Measurements from ENCODE around the gene GAS2. TPM values are rescaled to one million over a fixed set of nuclear protein-coding genes. Genes with fewer than 3 reads are reported as not detected.
"Not testable (repeated sequence)": the region's sequence is repeated elsewhere in the genome, so short reads cannot be mapped to it uniquely, and the experiment has no call there.

GAS2 gene
- total RNA-seq, 3 donors from 2014 or later: 0.96 to 22.1 (median 10.2) TPM

- Histone ChIP-seq H3K27me3 (no peaks in the 10 kb centered on the region), H3K4me1 (no peaks in the 10 kb centered on the region), H3K4me3 (no peak overlapping the region), H3K36me3 (no peaks in the 10 kb centered on the region), H3K9me3 (no peaks in the 10 kb centered on the region), H3K27ac (no peak overlapping the region)
- TF ChIP-seq CTCF (IDR thresholded peaks at IDR 0.05) (no peak), POLR2A (IDR thresholded peaks at IDR 0.05) (no peak), POLR2AphosphoS5 (IDR thresholded peaks at IDR 0.05) (no peak)
- intact Hi-C loops (cut with DNase I; ENCODE audit: low total_unique reads): no loop called here
- no peak for DNase-seq (ENCODE audit: low spot score in 2 of 2)
Observed at GRCh38 chr11:22640862-22641261, 25.5 kb upstream of the GAS2 start.

- intact Hi-C loops (cut with DNase I; ENCODE audit: low total_unique reads): no loop called here
- Histone ChIP-seq H3K9me3 (no peaks in the 10 kb centered on the region), H3K4me1 (no peaks in the 10 kb centered on the region)
Observed at GRCh38 chr11:22641559-22641958, 24.9 kb upstream of the GAS2 start.

GRCh38 chr11:22652346-22652745 lies 14.1 kb upstream of the GAS2 start:
- H3K36me3 ChIP-seq: not testable (repeated sequence)

More at GRCh38 chr11:22641559-22641958, 24.9 kb upstream of the GAS2 start:
- no peak for DNase-seq (ENCODE audit: low spot score in 2 of 2)
- Histone ChIP-seq H3K27me3 (no peaks in the 10 kb centered on the region), H3K4me3 (no peak overlapping the region), H3K36me3 (no peaks in the 10 kb centered on the region), H3K27ac (no peak overlapping the region)
- TF ChIP-seq POLR2A (IDR thresholded peaks at IDR 0.05): no peak
- TF ChIP-seq POLR2AphosphoS5 (IDR thresholded peaks at IDR 0.05): no peak
- TF ChIP-seq CTCF (IDR thresholded peaks at IDR 0.05): no peak

GRCh38 chr11:22656130-22656529 lies 10.3 kb upstream of the GAS2 start:
- intact Hi-C loops (cut with DNase I; ENCODE audit: low total_unique reads): no loop called here
- TF ChIP-seq CTCF (IDR thresholded peaks at IDR 0.05): no peak
- TF ChIP-seq POLR2AphosphoS5 (IDR thresholded peaks at IDR 0.05): no peak
- no peak for TF ChIP-seq POLR2A (IDR thresholded peaks at IDR 0.05)
- Histone ChIP-seq H3K9me3 (no peaks in the 10 kb centered on the region), H3K4me3 (no peak overlapping the region), H3K36me3 (no peaks in the 10 kb centered on the region), H3K27ac (no peak overlapping the region), H3K27me3 (no peaks in the 10 kb centered on the region), H3K4me1 (no peaks in the 10 kb centered on the region)
- no peak for DNase-seq (ENCODE audit: low spot score in 2 of 2)

More at GRCh38 chr11:22652346-22652745, 14.1 kb upstream of the GAS2 start:
- DNase-seq (ENCODE audit: low spot score in 2 of 2); intact Hi-C loops (cut with DNase I; ENCODE audit: low total_unique reads); H3K4me1 ChIP-seq; H3K27ac ChIP-seq; H3K4me3 ChIP-seq; H3K9me3 ChIP-seq; H3K27me3 ChIP-seq: not testable (repeated sequence)

- DNase-seq (ENCODE audit: low spot score in 2 of 2): no peak
- H3K36me3 ChIP-seq: no peaks in the 10 kb centered on the region
- no peaks in the 10 kb centered on the region for H3K27me3 ChIP-seq
- H3K4me1 ChIP-seq: no peaks in the 10 kb centered on the region
- no peak overlapping the region for H3K27ac ChIP-seq
- intact Hi-C loops (cut with DNase I; ENCODE audit: low total_unique reads): no loop called here
- no peaks in the 10 kb centered on the region for H3K9me3 ChIP-seq
- no peak overlapping the region for H3K4me3 ChIP-seq
- TF ChIP-seq CTCF (IDR thresholded peaks at IDR 0.05) (no peak), POLR2AphosphoS5 (IDR thresholded peaks at IDR 0.05) (no peak), POLR2A (IDR thresholded peaks at IDR 0.05) (no peak)
Observed at GRCh38 chr11:22657101-22657694, 9.2 kb upstream of the GAS2 start.

- Histone ChIP-seq H3K9me3 (no peaks in the 10 kb centered on the region), H3K4me3 (no peak overlapping the region), H3K27ac (no peak overlapping the region), H3K36me3 (no peaks in the 10 kb centered on the region), H3K4me1 (no peaks in the 10 kb centered on the region), H3K27me3 (no peaks in the 10 kb centered on the region)
- no peak for DNase-seq (ENCODE audit: low spot score in 2 of 2)
- no peak for TF ChIP-seq CTCF (IDR thresholded peaks at IDR 0.05)
- TF ChIP-seq POLR2AphosphoS5 (IDR thresholded peaks at IDR 0.05): no peak
- TF ChIP-seq POLR2A (IDR thresholded peaks at IDR 0.05): no peak
- intact Hi-C loops (cut with DNase I; ENCODE audit: low total_unique reads): no loop called here
Observed at GRCh38 chr11:22659783-22660182, 6.6 kb upstream of the GAS2 start.
